HCT116 (cell line): ENCODE data around the gene RHBDF2. TPM values are rescaled to one million over a fixed set of nuclear protein-coding genes. Genes with fewer than 3 reads are reported as not detected.

ENCODE experiments used
- ATAC-seq: fragments of 200-7000 bp; cut with Tn5 transposase; 2 replicates; pipeline ENCODE4 v1.9.1; 2020; ENCODE audit warnings: mild to moderate bottlenecking, moderate library complexity
- BruUV-seq: library from RNA; stranded (reverse); fragments of 400-500 nt; replicated peaks from 2 replicates; lab custom pipeline; 2021; lab: Mats Ljungman, UMichigan
- CTCF ChIA-PET: fragments of 300-600 bp; sonication (Branson Sonifier 250); formaldehyde crosslinking; loops from one replicate; lab custom pipeline; 2021; ENCODE audit warnings: antibody characterized with exemption; lab: Charles Lee
- POLR2A ChIA-PET: fragments of 300-600, 350-600 bp; sonication (Branson Sonifier 250); formaldehyde crosslinking; loops from one replicate; lab custom pipeline; 2021; ENCODE audit warnings: antibody characterized with exemption; lab: Charles Lee
- RAD21 ChIA-PET, 2 experiments: fragments of 300-600 bp; sonication (Branson Sonifier 250); formaldehyde crosslinking; loops; one replicate each; lab custom pipeline; 2023; ENCODE audit warnings: low total read pairs in 2 of 2; ENCODE audit not compliant: uncharacterized antibody in 2 of 2, unreplicated experiment in 2 of 2, low non-redundant PET in 1 of 2; lab: Charles Lee
- DNase-seq: peaks from one replicate; pipeline ENCODE4 v3.0.0-alpha.2; 2010; ENCODE audit warnings: low read depth, low spot score
- H2AFZ ChIP-seq: fragments of 200-600 bp; shearing (Covaris generic), sonication (generic); 2 replicates; pipeline ENCODE4 v1.6.1; 2017; ENCODE audit warnings: low read depth, mixed run types, mixed read lengths, antibody characterized with exemption, low read length; ENCODE audit not compliant: poor library complexity, severe bottlenecking
- H3K27ac ChIP-seq: 2 replicates; pipeline ENCODE4 v1.5.1; 2012; ENCODE audit warnings: low read depth, low read length
- H3K27me3 ChIP-seq: fragments of 200-600 bp; sonication (generic); 2 replicates; pipeline ENCODE4 v1.6.1; 2016; ENCODE audit warnings: mixed run types, low read length, mixed read lengths; ENCODE audit not compliant: insufficient read depth
- H3K36me3 ChIP-seq, 2 experiments: fragments of 200-500 bp in 1 of 2; fragments of 200-600 bp in 1 of 2; sonication (Bioruptor generic) in 1 of 2; sonication (generic) in 1 of 2; 2 replicates each; pipeline versions ENCODE4 v1.5.1 to v1.6.1; 2014 to 2016; ENCODE audit warnings: low read length in 2 of 2, inconsistent platforms in 1 of 2, mixed read lengths in 1 of 2, mixed run types in 1 of 2; ENCODE audit not compliant: insufficient read depth in 2 of 2, control insufficient read depth in 1 of 2
- H3K4me1 ChIP-seq, 2 experiments: fragments of 200-600 bp in 1 of 2; sonication (generic) in 1 of 2; 2 replicates each; pipeline versions ENCODE4 v1.5.1 to v1.6.1; 2012 to 2017; ENCODE audit warnings: low read length in 2 of 2, inconsistent platforms in 1 of 2, mild to moderate bottlenecking in 1 of 2, mixed read lengths in 1 of 2, mixed run types in 1 of 2, moderate library complexity in 1 of 2; ENCODE audit not compliant: insufficient read depth in 2 of 2, control insufficient read depth in 1 of 2
- H3K4me2 ChIP-seq: fragments of 200-600 bp; sonication (generic); 2 replicates; pipeline ENCODE4 v1.6.1; 2017; ENCODE audit warnings: mixed run types, low read length, mixed read lengths
- H3K4me3 ChIP-seq, 2 experiments: fragments of 200-600 bp in 1 of 2; sonication (generic) in 1 of 2; replicated peaks in 1 of 2; 2 replicates each; pipeline ENCODE4 v1.5.1; 2011 to 2016; ENCODE audit warnings: low read length in 2 of 2, control low read depth in 1 of 2, low read depth in 1 of 2, mild to moderate bottlenecking in 1 of 2, mixed read lengths in 1 of 2, mixed run types in 1 of 2
- H3K79me2 ChIP-seq: fragments of 200-600 bp; sonication (generic); 2 replicates; pipeline ENCODE4 v1.6.1; 2017; ENCODE audit warnings: mild to moderate bottlenecking, mixed run types, low read length, moderate library complexity, mixed read lengths; ENCODE audit not compliant: insufficient read depth
- H3K9ac ChIP-seq: fragments of 200-600 bp; sonication (generic); 2 replicates; pipeline ENCODE4 v1.6.1; 2016; ENCODE audit warnings: low read length, mixed read lengths
- H3K9me2 ChIP-seq: fragments of 200-600 bp; sonication (generic), shearing (Covaris generic); 2 replicates; pipeline ENCODE4 v1.6.1; 2017; ENCODE audit warnings: mixed run types, mild to moderate bottlenecking, moderate library complexity; ENCODE audit not compliant: insufficient read depth
- H3K9me3 ChIP-seq, 2 experiments: fragments of 200-500 bp in 1 of 2; fragments of 200-600 bp in 1 of 2; sonication (Bioruptor generic) in 1 of 2; sonication (generic) in 1 of 2; 2 replicates each; pipeline ENCODE4 v1.6.1; 2014 to 2017; ENCODE audit warnings: low read length in 2 of 2, mixed read lengths in 2 of 2, inconsistent platforms in 1 of 2, low read depth in 1 of 2, mild to moderate bottlenecking in 1 of 2, mixed run types in 1 of 2, moderate library complexity in 1 of 2; ENCODE audit not compliant: control insufficient read depth in 1 of 2, insufficient read depth in 1 of 2
- H4K20me1 ChIP-seq: fragments of 200-600 bp; sonication (generic), shearing (Covaris generic); 2 replicates; pipeline ENCODE4 v1.6.1; 2017; ENCODE audit warnings: mixed run types, mild to moderate bottlenecking, moderate library complexity; ENCODE audit not compliant: insufficient read depth
- ATF3 ChIP-seq: IDR thresholded peaks from 2 replicates; pipeline ENCODE4 v1.6.1; 2012
- CBX3 ChIP-seq: IDR thresholded peaks from 2 replicates; pipeline ENCODE4 v1.6.1; 2012; ENCODE audit warnings: low read depth
- CEBPB ChIP-seq: IDR thresholded peaks from 2 replicates; pipeline ENCODE4 v1.6.1; 2012; ENCODE audit warnings: low read depth
- ELF1 ChIP-seq: IDR thresholded peaks from 2 replicates; pipeline ENCODE4 v1.6.1; 2012; ENCODE audit warnings: low read depth, borderline replicate concordance
- EZH2 ChIP-seq: fragments of 200-600 bp; sonication (generic); IDR thresholded peaks from 2 replicates; pipeline ENCODE4 v1.6.1; 2017; ENCODE audit warnings: antibody characterized with exemption, mixed run types
- FOSL1 ChIP-seq: IDR thresholded peaks from 2 replicates; pipeline ENCODE4 v1.6.1; 2012; ENCODE audit warnings: low read depth
- JUND ChIP-seq: IDR thresholded peaks from 2 replicates; pipeline ENCODE4 v1.6.1; 2012
- POLR2A ChIP-seq: IDR thresholded peaks from 2 replicates; pipeline ENCODE4 v1.7.0; 2011; ENCODE audit warnings: borderline replicate concordance; ENCODE audit not compliant: insufficient read depth, insufficient read length; ENCODE audit errors: extremely low read depth
- POLR2AphosphoS5 ChIP-seq: IDR thresholded peaks from 2 replicates; pipeline ENCODE4 v1.6.1; 2011; ENCODE audit warnings: mild to moderate bottlenecking, low read depth, low read length, moderate library complexity
- RAD21 ChIP-seq: IDR thresholded peaks from 2 replicates; pipeline ENCODE4 v1.6.1; 2012; ENCODE audit warnings: low read depth, mild to moderate bottlenecking
- REST ChIP-seq: IDR thresholded peaks from 2 replicates; pipeline ENCODE4 v1.6.1; 2012; ENCODE audit warnings: low read depth
- SIN3A ChIP-seq: IDR thresholded peaks from 2 replicates; pipeline ENCODE4 v1.6.1; 2012; ENCODE audit warnings: low read depth
- SP1 ChIP-seq: IDR thresholded peaks from 2 replicates; pipeline ENCODE4 v1.6.1; 2012; ENCODE audit warnings: low read depth
- SRF ChIP-seq: IDR thresholded peaks from 2 replicates; pipeline ENCODE4 v1.6.1; 2012; ENCODE audit warnings: low read depth
- TCF7L2 ChIP-seq: IDR thresholded peaks from 2 replicates; pipeline ENCODE4 v1.7.0; 2011; ENCODE audit warnings: borderline replicate concordance, inconsistent platforms; ENCODE audit not compliant: insufficient read depth, insufficient read length; ENCODE audit errors: extremely low read depth
- ZBTB33 ChIP-seq: IDR thresholded peaks from 2 replicates; pipeline ENCODE4 v1.6.1; 2011; ENCODE audit warnings: mild to moderate bottlenecking, low read length, moderate library complexity; ENCODE audit not compliant: insufficient replicate concordance; ENCODE audit errors: extremely low read depth
- ZFX ChIP-seq: fragments of 450-650 bp; IDR thresholded peaks from 2 replicates; pipeline ENCODE4 v1.6.1; 2017
- ZNF274 ChIP-seq: fragments of 200-500 bp; sonication (Bioruptor generic); IDR thresholded peaks from 2 replicates; pipeline ENCODE4 v1.6.1; 2014; ENCODE audit warnings: mild to moderate bottlenecking, low read depth, low read length, inconsistent platforms
- intact Hi-C: fragments of 100-400 bp; cut with micrococcal nuclease; formaldehyde crosslinking; loops from 2 replicates; pipeline ENCODE4 v1.10.0; 2022
- total RNA-seq: library from RNA; stranded (reverse); gene quantifications from one replicate; pipeline ENCODE4 v1.2.1, GENCODE V29; 2021; ENCODE audit not compliant: unreplicated experiment
- TF ChIP-seq, protein P1 (sequence below): IDR thresholded peaks from 2 replicates; pipeline ENCODE4 v1.6.1; 2012
- TF ChIP-seq, protein P2 (sequence below), 3 experiments: fragments of 200-600 bp in 1 of 3; sonication (generic) in 1 of 3; IDR thresholded peaks in 2 of 3; conservative IDR thresholded peaks in 1 of 3; 2 replicates each; pipeline ENCODE4 v1.5.1; 2012 to 2017; ENCODE audit warnings: low read depth in 2 of 3, low read length in 2 of 3, antibody characterized with exemption in 1 of 3, borderline replicate concordance in 1 of 3, control low read depth in 1 of 3, mild to moderate bottlenecking in 1 of 3, mixed read lengths in 1 of 3, mixed run types in 1 of 3, moderate library complexity in 1 of 3; ENCODE audit not compliant: insufficient read depth in 1 of 3

RHBDF2 gene
- total RNA-seq, 1 experiment from 2014 or later = 61.1 TPM

GRCh38 chr17:76511668-76512365 is 10.6 kb upstream of the RHBDF2 start:
- no peaks in the 10 kb centered on the region for H3K27me3 ChIP-seq
- H2AFZ ChIP-seq = no peak overlapping the region
- no peaks in the 10 kb centered on the region for H3K9me3 ChIP-seq
- ChIA-PET RAD21 (no interaction called here), POLR2A (no interaction called here), CTCF (interaction anchor here (1.1 to 1.3 kb wide), 4 partner anchors 11 to 114 kb away, joined by 3 to 7 read pairs (median 4); no protein-coding TSS in a partner anchor)
- no peak overlapping the region for H3K4me3 ChIP-seq
- no peak for TF ChIP-seq ZNF274
- no peak for TF ChIP-seq REST
- TF ChIP-seq, protein P1, sequence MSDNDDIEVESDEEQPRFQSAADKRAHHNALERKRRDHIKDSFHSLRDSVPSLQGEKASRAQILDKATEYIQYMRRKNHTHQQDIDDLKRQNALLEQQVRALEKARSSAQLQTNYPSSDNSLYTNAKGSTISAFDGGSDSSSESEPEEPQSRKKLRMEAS = no peak
- TF ChIP-seq FOSL1 = no peak
- no peak for TF ChIP-seq POLR2A
- TF ChIP-seq JUND = no peak
- TF ChIP-seq, protein P2, sequence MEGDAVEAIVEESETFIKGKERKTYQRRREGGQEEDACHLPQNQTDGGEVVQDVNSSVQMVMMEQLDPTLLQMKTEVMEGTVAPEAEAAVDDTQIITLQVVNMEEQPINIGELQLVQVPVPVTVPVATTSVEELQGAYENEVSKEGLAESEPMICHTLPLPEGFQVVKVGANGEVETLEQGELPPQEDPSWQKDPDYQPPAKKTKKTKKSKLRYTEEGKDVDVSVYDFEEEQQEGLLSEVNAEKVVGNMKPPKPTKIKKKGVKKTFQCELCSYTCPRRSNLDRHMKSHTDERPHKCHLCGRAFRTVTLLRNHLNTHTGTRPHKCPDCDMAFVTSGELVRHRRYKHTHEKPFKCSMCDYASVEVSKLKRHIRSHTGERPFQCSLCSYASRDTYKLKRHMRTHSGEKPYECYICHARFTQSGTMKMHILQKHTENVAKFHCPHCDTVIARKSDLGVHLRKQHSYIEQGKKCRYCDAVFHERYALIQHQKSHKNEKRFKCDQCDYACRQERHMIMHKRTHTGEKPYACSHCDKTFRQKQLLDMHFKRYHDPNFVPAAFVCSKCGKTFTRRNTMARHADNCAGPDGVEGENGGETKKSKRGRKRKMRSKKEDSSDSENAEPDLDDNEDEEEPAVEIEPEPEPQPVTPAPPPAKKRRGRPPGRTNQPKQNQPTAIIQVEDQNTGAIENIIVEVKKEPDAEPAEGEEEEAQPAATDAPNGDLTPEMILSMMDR (IDR thresholded peaks at IDR 0.05 in 2 of 3, conservative IDR thresholded peaks at IDR 0.05 in 1 of 3; ENCODE audit: borderline replicate concordance in 1 of 3, insufficient read depth in 1 of 3, low read depth in 2 of 3, low read length in 2 of 3) = no peak
- no peak for TF ChIP-seq ZFX
- no peak for TF ChIP-seq CEBPB
- no peak for TF ChIP-seq SP1
- TF ChIP-seq CBX3 = no peak
- TF ChIP-seq ZBTB33 = no peak
- no peak for TF ChIP-seq POLR2AphosphoS5
- TF ChIP-seq RAD21 = no peak
- TF ChIP-seq EZH2 = no peak
- TF ChIP-seq ELF1 = no peak
- no peak for TF ChIP-seq SIN3A
- no peak for TF ChIP-seq ATF3
- TF ChIP-seq SRF = no peak
- no peak for TF ChIP-seq TCF7L2
- intact Hi-C loops = no loop called here
- no peak overlapping the region for H3K27ac ChIP-seq
- no TSS peak for BruUV-seq
- no peaks in the 10 kb centered on the region for H3K79me2 ChIP-seq
- H3K9ac ChIP-seq = no peak overlapping the region
- no peaks in the 10 kb centered on the region for H4K20me1 ChIP-seq
- no peak for ATAC-seq
- H3K4me2 ChIP-seq = no peak overlapping the region
- H3K4me1 ChIP-seq = peaks cover 0 to 4% of the 10 kb centered on the region in 2 experiments; a peak in 2 of 4 replicates
- no peaks in the 10 kb centered on the region for H3K36me3 ChIP-seq
- no peaks in the 10 kb centered on the region for H3K9me2 ChIP-seq
- DNase-seq = no peak
